ENCODE data around the gene CYTH3.

CYTH3 gene

GRCh38 chr7:6258440-6259182, 13.8 kb downstream of the CYTH3 start:
- no peak for TF ChIP-seq CTCF (IDR thresholded peaks at IDR 0.05; ENCODE audit: control insufficient read depth, extremely low read depth, insufficient read depth)
- peak overlapping the region; percentile 10; the same call in 1 of the 2 replicates for H3K4me3 ChIP-seq (ENCODE audit: low read depth, low read length)
- DNase-seq (ENCODE audit: low read depth): no peak

GRCh38 chr7:6257675-6258074, 14.7 kb downstream of the CYTH3 start:
- no peak for TF ChIP-seq CTCF (IDR thresholded peaks at IDR 0.05; ENCODE audit: control insufficient read depth, extremely low read depth, insufficient read depth)
- no peak overlapping the region for H3K4me3 ChIP-seq (ENCODE audit: low read depth, low read length)
- no peak for DNase-seq (ENCODE audit: low read depth)

- TF ChIP-seq CTCF (IDR thresholded peaks at IDR 0.05; ENCODE audit: control insufficient read depth, extremely low read depth, insufficient read depth): no peak
- no peak overlapping the region for H3K4me3 ChIP-seq (ENCODE audit: low read depth, low read length)
- DNase-seq (ENCODE audit: low read depth): no peak
Observed at GRCh38 chr7:6256677-6257535, 15.5 kb downstream of the CYTH3 start.

- TF ChIP-seq CTCF (IDR thresholded peaks at IDR 0.05; ENCODE audit: control insufficient read depth, extremely low read depth, insufficient read depth): no peak
- DNase-seq (ENCODE audit: low read depth): no peak
- no peak overlapping the region for H3K4me3 ChIP-seq (ENCODE audit: low read depth, low read length)
Observed at GRCh38 chr7:6256109-6256483, 16.3 kb downstream of the CYTH3 start.

- H3K4me3 ChIP-seq (ENCODE audit: low read depth, low read length): no peak overlapping the region
- no peak for DNase-seq (ENCODE audit: low read depth)
- TF ChIP-seq CTCF (IDR thresholded peaks at IDR 0.05; ENCODE audit: control insufficient read depth, extremely low read depth, insufficient read depth): no peak
Observed at GRCh38 chr7:6254866-6255265, 17.6 kb downstream of the CYTH3 start.

GRCh38 chr7:6252748-6253147, 19.7 kb downstream of the CYTH3 start:
- TF ChIP-seq CTCF (IDR thresholded peaks at IDR 0.05; ENCODE audit: control insufficient read depth, extremely low read depth, insufficient read depth): no peak
- no peak for DNase-seq (ENCODE audit: low read depth)
- no peak overlapping the region for H3K4me3 ChIP-seq (ENCODE audit: low read depth, low read length)

Data from LNCaP clone FGC (cell line).